ENCODE data around the gene BMP10.

GRCh38 chr2:68915393-68915792, 44.2 kb upstream of the BMP10 start:
- TF ChIP-seq, protein P1, sequence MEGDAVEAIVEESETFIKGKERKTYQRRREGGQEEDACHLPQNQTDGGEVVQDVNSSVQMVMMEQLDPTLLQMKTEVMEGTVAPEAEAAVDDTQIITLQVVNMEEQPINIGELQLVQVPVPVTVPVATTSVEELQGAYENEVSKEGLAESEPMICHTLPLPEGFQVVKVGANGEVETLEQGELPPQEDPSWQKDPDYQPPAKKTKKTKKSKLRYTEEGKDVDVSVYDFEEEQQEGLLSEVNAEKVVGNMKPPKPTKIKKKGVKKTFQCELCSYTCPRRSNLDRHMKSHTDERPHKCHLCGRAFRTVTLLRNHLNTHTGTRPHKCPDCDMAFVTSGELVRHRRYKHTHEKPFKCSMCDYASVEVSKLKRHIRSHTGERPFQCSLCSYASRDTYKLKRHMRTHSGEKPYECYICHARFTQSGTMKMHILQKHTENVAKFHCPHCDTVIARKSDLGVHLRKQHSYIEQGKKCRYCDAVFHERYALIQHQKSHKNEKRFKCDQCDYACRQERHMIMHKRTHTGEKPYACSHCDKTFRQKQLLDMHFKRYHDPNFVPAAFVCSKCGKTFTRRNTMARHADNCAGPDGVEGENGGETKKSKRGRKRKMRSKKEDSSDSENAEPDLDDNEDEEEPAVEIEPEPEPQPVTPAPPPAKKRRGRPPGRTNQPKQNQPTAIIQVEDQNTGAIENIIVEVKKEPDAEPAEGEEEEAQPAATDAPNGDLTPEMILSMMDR (conservative IDR thresholded peaks at IDR 0.05; ENCODE audit: low read depth, low read length) = no peak
- TF ChIP-seq EZH2phosphoT487 (IDR thresholded peaks at IDR 0.05; ENCODE audit: borderline replicate concordance, low read length) (no peak), EZH2 (IDR thresholded peaks at IDR 0.05; ENCODE audit: low read length, unreplicated experiment) (no peak)

All from PC-3 (cell line).